K562 (cell line): ENCODE results near the gene DRC3. TPM values are rescaled to one million over a fixed set of nuclear protein-coding genes. Genes with fewer than 3 reads are reported as not detected.

ENCODE experiments used
- ELK1 ChIP-seq: sonication (generic); formaldehyde crosslinking; IDR thresholded peaks from 2 replicates; pipeline ENCODE4 v1.8.1; 2022; ENCODE audit warnings: missing genetic modification reagents
- ETS2 ChIP-seq: IDR thresholded peaks from 2 replicates; pipeline ENCODE4 v1.6.1; 2016; ENCODE audit warnings: borderline replicate concordance, missing genetic modification characterization, mild to moderate bottlenecking, moderate library complexity, missing compliant biosample characterization; ENCODE audit not compliant: poor library complexity, severe bottlenecking
- HEY1 ChIP-seq: fragments of 250-450 bp; sonication (Bioruptor Pico); IDR thresholded peaks from 2 replicates; pipeline ENCODE4 v1.5.0; 2020; ENCODE audit warnings: mild to moderate bottlenecking, moderate library complexity, borderline replicate concordance
- MAFK ChIP-seq: IDR thresholded peaks from 2 replicates; pipeline ENCODE4 v1.6.1; 2011; ENCODE audit warnings: low read length, improper control_type of control experiment
- MCM2 ChIP-seq: fragments of 450-650 bp; IDR thresholded peaks from 2 replicates; pipeline ENCODE4 v1.6.1; 2017; ENCODE audit warnings: low read depth, mild to moderate bottlenecking
- MEF2D ChIP-seq: conservative IDR thresholded peaks from 2 replicates; pipeline ENCODE4 v1.6.1; 2016; ENCODE audit warnings: low read depth, missing genetic modification characterization, missing compliant biosample characterization
- MGA ChIP-seq: fragments of 450-650 bp; IDR thresholded peaks from 2 replicates; pipeline ENCODE4 v1.6.1; 2016; ENCODE audit warnings: mild to moderate bottlenecking, moderate library complexity
- NFE2L1 ChIP-seq: fragments of 450-650 bp; IDR thresholded peaks from 2 replicates; pipeline ENCODE4 v1.6.1; 2016; ENCODE audit warnings: missing genetic modification characterization, low read depth, mild to moderate bottlenecking, missing compliant biosample characterization, moderate library complexity, borderline replicate concordance
- PHB2 ChIP-seq: fragments of 450-650 bp; IDR thresholded peaks from 2 replicates; pipeline ENCODE4 v1.6.1; 2017; ENCODE audit warnings: low read depth
- POU5F1 ChIP-seq: fragments of 150-350 bp; IDR thresholded peaks from 2 replicates; pipeline ENCODE4 v1.6.1; 2014; ENCODE audit warnings: borderline replicate concordance, low read length, low read depth, mild to moderate bottlenecking; ENCODE audit not compliant: partially characterized antibody
- PTRF ChIP-seq: fragments of 450-650 bp; IDR thresholded peaks from 2 replicates; pipeline ENCODE4 v1.6.1; 2016; ENCODE audit warnings: mild to moderate bottlenecking, missing genetic modification characterization, missing compliant biosample characterization
- PYGO2 ChIP-seq: fragments of 450-650 bp; IDR thresholded peaks from 2 replicates; pipeline ENCODE4 v1.6.1; 2016; ENCODE audit warnings: mild to moderate bottlenecking, missing genetic modification characterization, moderate library complexity, missing compliant biosample characterization
- SRSF9 ChIP-seq: fragments of 200-400 bp; formaldehyde crosslinking; IDR thresholded peaks from 2 replicates; pipeline ENCODE4 v1.6.1; 2017; ENCODE audit warnings: low read depth, low read length, borderline replicate concordance
- ZNF124 ChIP-seq: sonication (generic); formaldehyde crosslinking; IDR thresholded peaks from 2 replicates; pipeline ENCODE4 v1.8.1; 2022; ENCODE audit warnings: missing genetic modification reagents
- ZNF274 ChIP-seq: IDR thresholded peaks from 2 replicates; pipeline ENCODE4 v1.6.1; 2011; ENCODE audit warnings: low read depth, mild to moderate bottlenecking, low read length, moderate library complexity, borderline replicate concordance
- polyA plus RNA-seq, 8 experiments: library from polyadenylated mRNA; depleted of rRNA in 4 of 8; stranded (reverse) in 5 of 8; unstranded in 3 of 8; fragments of >200 nt; fragmentation: Nextera tagmentation in 2 of 8; fragmentation: Illumina TruSeq in 1 of 8; extraction: Ambion mirVana in 2 of 8; extraction: Trizol in 1 of 8; gene quantifications; 2 replicates each; pipeline versions ENCODE4 v1.2.1 to v1.2.3, GENCODE V29; 2011 to 2014; ENCODE audit warnings: inconsistent platforms in 1 of 8, missing spikeins in 1 of 8
- total RNA-seq, 7 experiments: library from RNA; depleted of rRNA in 6 of 7; stranded (reverse); fragments of >200 nt in 6 of 7; fragmentation: Illumina TruSeq in 2 of 7; extraction: Trizol in 2 of 7; gene quantifications; 2 replicates each; pipeline versions ENCODE4 v1.2.1 to v1.2.3, GENCODE V29; 2011 to 2021; ENCODE audit warnings: low replicate concordance in 1 of 7

Gene DRC3
- total and polyA plus RNA-seq, 9 of the 15 experiments (the other 6 are each of a cell fraction or from before 2014, with no cell fraction given), result 0.10 to 0.84 (median 0.30) TPM; not detected in 3

GRCh38 chr17:17972126-17972951, at the start of gene DRC3, which contains the start of gene TOM1L2 (continued):
- TF ChIP-seq MGA (peak; percentile 75), PHB2 (no peak), MAFK (no peak), MCM2 (no peak), ZNF274 (no peak), POU5F1 (no peak), HEY1 (CRISPR knock-in tag) (no peak), NFE2L1 (tag) (no peak), ETS2 (tag) (no peak), MEF2D (tag) (no peak), PYGO2 (tag) (no peak), PTRF (tag) (no peak), SRSF9 (no peak), ZNF124 (no peak), ELK1 (CRISPR knock-in tag) (no peak)
